HepG2 (cell line): ENCODE measurements around the gene DDAH2. TPM values are rescaled to one million over a fixed set of nuclear protein-coding genes. Genes with fewer than 3 reads are reported as not detected.
A peak's percentile ranks its signal among the peaks of the same experiment; 100 is the strongest.

ENCODE experiments used
- ADNP ChIP-seq: sonication (generic); formaldehyde crosslinking; IDR thresholded peaks from 2 replicates; pipeline ENCODE4 v1.4.0; 2020; ENCODE audit warnings: missing genetic modification reagents
- CBFB ChIP-seq: sonication (generic); formaldehyde crosslinking; IDR thresholded peaks from 2 replicates; pipeline ENCODE4 v1.4.0; 2020; ENCODE audit warnings: missing genetic modification reagents
- DMAP1 ChIP-seq: IDR thresholded peaks from 2 replicates; pipeline ENCODE4 v1.6.1; 2016
- DNMT3B ChIP-seq: conservative IDR thresholded peaks from 2 replicates; pipeline ENCODE4 v1.6.1; 2016; ENCODE audit warnings: missing biosample characterization, control low read depth
- FOXO1 ChIP-seq: sonication (generic); formaldehyde crosslinking; IDR thresholded peaks from 2 replicates; pipeline ENCODE4 v1.4.0; 2020; ENCODE audit warnings: missing genetic modification reagents
- IKZF5 ChIP-seq: IDR thresholded peaks from 2 replicates; pipeline ENCODE4 v1.6.1; 2018; ENCODE audit warnings: missing genetic modification reagents, mild to moderate bottlenecking, missing compliant biosample characterization
- NR2F6 ChIP-seq, 2 experiments: IDR thresholded peaks; 2 replicates each; pipeline ENCODE4 v1.6.1; 2016; ENCODE audit warnings: antibody characterized with exemption in 1 of 2, mild to moderate bottlenecking in 1 of 2
- PHF5A ChIP-seq: IDR thresholded peaks from one replicate; pipeline ENCODE4 v1.6.1; 2018; ENCODE audit warnings: low read depth, missing genetic modification reagents; ENCODE audit not compliant: unreplicated experiment
- RBAK ChIP-seq: sonication (generic); formaldehyde crosslinking; IDR thresholded peaks from 2 replicates; pipeline ENCODE4 v1.5.1; 2020; ENCODE audit warnings: mild to moderate bottlenecking, missing genetic modification reagents
- SRSF4 ChIP-seq: fragments of 200-400 bp; formaldehyde crosslinking; IDR thresholded peaks from one replicate; pipeline ENCODE4 v1.6.1; 2018; ENCODE audit warnings: mild to moderate bottlenecking, low read depth, low read length, moderate library complexity; ENCODE audit not compliant: poor library complexity, severe bottlenecking
- ZNF337 ChIP-seq: sonication (generic); formaldehyde crosslinking; IDR thresholded peaks from 2 replicates; pipeline ENCODE4 v1.5.1; 2020; ENCODE audit warnings: missing genetic modification reagents, low read depth, mild to moderate bottlenecking, borderline replicate concordance
- ZNF678 ChIP-seq: sonication (generic); formaldehyde crosslinking; IDR thresholded peaks from 2 replicates; pipeline ENCODE4 v1.4.0; 2020; ENCODE audit warnings: mild to moderate bottlenecking, missing genetic modification reagents
- ZNF790 ChIP-seq: sonication (generic); formaldehyde crosslinking; IDR thresholded peaks from 2 replicates; pipeline ENCODE4 v1.8.0; 2022; ENCODE audit warnings: missing genetic modification reagents, mild to moderate bottlenecking, borderline replicate concordance
- polyA plus RNA-seq, 8 experiments: library from polyadenylated mRNA; depleted of rRNA in 3 of 8; stranded (reverse) in 7 of 8; unstranded in 1 of 8; fragments of >200 nt; fragmentation: Illumina TruSeq in 4 of 8; extraction: Trizol in 4 of 8; gene quantifications; 2 replicates each; pipeline versions ENCODE4 v1.2.1 to v1.2.3, GENCODE V29; 2011 to 2016; ENCODE audit warnings: low read depth in 4 of 8, missing spikeins in 1 of 8, mixed read lengths in 1 of 8; ENCODE audit not compliant: insufficient read depth in 1 of 8
- total RNA-seq, 5 experiments: library from RNA; depleted of rRNA; stranded (reverse); fragments of >200 nt; fragmentation: Illumina TruSeq; extraction: Trizol; gene quantifications; 2 replicates each; pipeline ENCODE4 v1.2.3, GENCODE V29; 2016; ENCODE audit warnings: low read depth in 1 of 5
- TF ChIP-seq, protein P1 (sequence below): sonication (generic); formaldehyde crosslinking; IDR thresholded peaks from 2 replicates; pipeline ENCODE4 v1.4.0; 2020; ENCODE audit warnings: mild to moderate bottlenecking, missing genetic modification reagents
- TF ChIP-seq, protein P2 (sequence below): sonication (generic); formaldehyde crosslinking; IDR thresholded peaks from 2 replicates; pipeline ENCODE4 v1.4.0; 2020; ENCODE audit warnings: low read depth, missing genetic modification reagents
- TF ChIP-seq, protein P3 (sequence below): sonication (generic); formaldehyde crosslinking; IDR thresholded peaks from 2 replicates; pipeline ENCODE4 v1.5.1; 2020; ENCODE audit warnings: missing genetic modification reagents, mild to moderate bottlenecking, borderline replicate concordance
- TF ChIP-seq, protein P4 (sequence below): sonication (generic); formaldehyde crosslinking; IDR thresholded peaks from 2 replicates; pipeline ENCODE4 v1.4.0; 2020; ENCODE audit warnings: missing genetic modification reagents, mild to moderate bottlenecking, borderline replicate concordance

Gene DDAH2
- total and polyA plus RNA-seq, 2 of the 13 experiments (the other 11 are each of a cell fraction or from before 2014, with no cell fraction given): 16.4 to 21.1 TPM

- TF ChIP-seq NR2F6 (IDR thresholded peaks at IDR 0.05): no peak
- TF ChIP-seq NR2F6 (CRISPR knock-in tag; IDR thresholded peaks at IDR 0.05): peak; percentile 46; the same call in 1 of the 2 replicates
- no peak for TF ChIP-seq ZNF337 (CRISPR knock-in tag)
- TF ChIP-seq DNMT3B (CRISPR knock-in tag): no peak
- TF ChIP-seq, protein P1, sequence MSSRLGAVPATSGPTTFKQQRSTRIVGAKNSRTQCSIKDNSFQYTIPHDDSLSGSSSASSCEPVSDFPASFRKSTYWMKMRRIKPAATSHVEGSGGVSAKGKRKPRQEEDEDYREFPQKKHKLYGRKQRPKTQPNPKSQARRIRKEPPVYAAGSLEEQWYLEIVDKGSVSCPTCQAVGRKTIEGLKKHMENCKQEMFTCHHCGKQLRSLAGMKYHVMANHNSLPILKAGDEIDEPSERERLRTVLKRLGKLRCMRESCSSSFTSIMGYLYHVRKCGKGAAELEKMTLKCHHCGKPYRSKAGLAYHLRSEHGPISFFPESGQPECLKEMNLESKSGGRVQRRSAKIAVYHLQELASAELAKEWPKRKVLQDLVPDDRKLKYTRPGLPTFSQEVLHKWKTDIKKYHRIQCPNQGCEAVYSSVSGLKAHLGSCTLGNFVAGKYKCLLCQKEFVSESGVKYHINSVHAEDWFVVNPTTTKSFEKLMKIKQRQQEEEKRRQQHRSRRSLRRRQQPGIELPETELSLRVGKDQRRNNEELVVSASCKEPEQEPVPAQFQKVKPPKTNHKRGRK (CRISPR knock-in tag): no peak
- no peak for TF ChIP-seq ADNP (CRISPR knock-in tag)
- TF ChIP-seq CBFB (CRISPR knock-in tag): peak; percentile 64; the same call in 1 of the 2 replicates
- TF ChIP-seq FOXO1 (CRISPR knock-in tag): no peak
- no peak for TF ChIP-seq ZNF790 (CRISPR knock-in tag)
- TF ChIP-seq IKZF5 (CRISPR knock-in tag): peak; percentile 45; the same call in 1 of the 2 replicates
- TF ChIP-seq, protein P2, sequence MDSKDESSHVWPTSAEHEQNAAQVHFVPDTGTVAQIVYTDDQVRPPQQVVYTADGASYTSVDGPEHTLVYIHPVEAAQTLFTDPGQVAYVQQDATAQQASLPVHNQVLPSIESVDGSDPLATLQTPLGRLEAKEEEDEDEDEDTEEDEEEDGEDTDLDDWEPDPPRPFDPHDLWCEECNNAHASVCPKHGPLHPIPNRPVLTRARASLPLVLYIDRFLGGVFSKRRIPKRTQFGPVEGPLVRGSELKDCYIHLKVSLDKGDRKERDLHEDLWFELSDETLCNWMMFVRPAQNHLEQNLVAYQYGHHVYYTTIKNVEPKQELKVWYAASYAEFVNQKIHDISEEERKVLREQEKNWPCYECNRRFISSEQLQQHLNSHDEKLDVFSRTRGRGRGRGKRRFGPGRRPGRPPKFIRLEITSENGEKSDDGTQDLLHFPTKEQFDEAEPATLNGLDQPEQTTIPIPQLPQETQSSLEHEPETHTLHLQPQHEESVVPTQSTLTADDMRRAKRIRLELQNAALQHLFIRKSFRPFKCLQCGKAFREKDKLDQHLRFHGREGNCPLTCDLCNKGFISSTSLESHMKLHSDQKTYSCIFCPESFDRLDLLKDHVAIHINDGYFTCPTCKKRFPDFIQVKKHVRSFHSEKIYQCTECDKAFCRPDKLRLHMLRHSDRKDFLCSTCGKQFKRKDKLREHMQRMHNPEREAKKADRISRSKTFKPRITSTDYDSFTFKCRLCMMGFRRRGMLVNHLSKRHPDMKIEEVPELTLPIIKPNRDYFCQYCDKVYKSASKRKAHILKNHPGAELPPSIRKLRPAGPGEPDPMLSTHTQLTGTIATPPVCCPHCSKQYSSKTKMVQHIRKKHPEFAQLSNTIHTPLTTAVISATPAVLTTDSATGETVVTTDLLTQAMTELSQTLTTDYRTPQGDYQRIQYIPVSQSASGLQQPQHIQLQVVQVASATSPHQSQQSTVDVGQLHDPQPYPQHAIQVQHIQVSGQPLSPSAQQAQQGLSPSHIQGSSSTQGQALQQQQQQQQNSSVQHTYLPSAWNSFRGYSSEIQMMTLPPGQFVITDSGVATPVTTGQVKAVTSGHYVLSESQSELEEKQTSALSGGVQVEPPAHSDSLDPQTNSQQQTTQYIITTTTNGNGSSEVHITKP (CRISPR knock-in tag): peak; percentile 50; the same call in 1 of the 2 replicates
- no peak for TF ChIP-seq PHF5A (CRISPR knock-in tag)
- no peak for TF ChIP-seq SRSF4
- TF ChIP-seq RBAK (CRISPR knock-in tag): no peak
- TF ChIP-seq DMAP1 (CRISPR knock-in tag): 0 out of 2 replicates have a peak, but pooled peaks have one; percentile 47
- TF ChIP-seq, protein P3, sequence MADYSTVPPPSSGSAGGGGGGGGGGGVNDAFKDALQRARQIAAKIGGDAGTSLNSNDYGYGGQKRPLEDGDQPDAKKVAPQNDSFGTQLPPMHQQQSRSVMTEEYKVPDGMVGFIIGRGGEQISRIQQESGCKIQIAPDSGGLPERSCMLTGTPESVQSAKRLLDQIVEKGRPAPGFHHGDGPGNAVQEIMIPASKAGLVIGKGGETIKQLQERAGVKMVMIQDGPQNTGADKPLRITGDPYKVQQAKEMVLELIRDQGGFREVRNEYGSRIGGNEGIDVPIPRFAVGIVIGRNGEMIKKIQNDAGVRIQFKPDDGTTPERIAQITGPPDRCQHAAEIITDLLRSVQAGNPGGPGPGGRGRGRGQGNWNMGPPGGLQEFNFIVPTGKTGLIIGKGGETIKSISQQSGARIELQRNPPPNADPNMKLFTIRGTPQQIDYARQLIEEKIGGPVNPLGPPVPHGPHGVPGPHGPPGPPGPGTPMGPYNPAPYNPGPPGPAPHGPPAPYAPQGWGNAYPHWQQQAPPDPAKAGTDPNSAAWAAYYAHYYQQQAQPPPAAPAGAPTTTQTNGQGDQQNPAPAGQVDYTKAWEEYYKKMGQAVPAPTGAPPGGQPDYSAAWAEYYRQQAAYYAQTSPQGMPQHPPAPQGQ (CRISPR knock-in tag): no peak
- no peak for TF ChIP-seq ZNF678 (CRISPR knock-in tag)
- TF ChIP-seq, protein P4, sequence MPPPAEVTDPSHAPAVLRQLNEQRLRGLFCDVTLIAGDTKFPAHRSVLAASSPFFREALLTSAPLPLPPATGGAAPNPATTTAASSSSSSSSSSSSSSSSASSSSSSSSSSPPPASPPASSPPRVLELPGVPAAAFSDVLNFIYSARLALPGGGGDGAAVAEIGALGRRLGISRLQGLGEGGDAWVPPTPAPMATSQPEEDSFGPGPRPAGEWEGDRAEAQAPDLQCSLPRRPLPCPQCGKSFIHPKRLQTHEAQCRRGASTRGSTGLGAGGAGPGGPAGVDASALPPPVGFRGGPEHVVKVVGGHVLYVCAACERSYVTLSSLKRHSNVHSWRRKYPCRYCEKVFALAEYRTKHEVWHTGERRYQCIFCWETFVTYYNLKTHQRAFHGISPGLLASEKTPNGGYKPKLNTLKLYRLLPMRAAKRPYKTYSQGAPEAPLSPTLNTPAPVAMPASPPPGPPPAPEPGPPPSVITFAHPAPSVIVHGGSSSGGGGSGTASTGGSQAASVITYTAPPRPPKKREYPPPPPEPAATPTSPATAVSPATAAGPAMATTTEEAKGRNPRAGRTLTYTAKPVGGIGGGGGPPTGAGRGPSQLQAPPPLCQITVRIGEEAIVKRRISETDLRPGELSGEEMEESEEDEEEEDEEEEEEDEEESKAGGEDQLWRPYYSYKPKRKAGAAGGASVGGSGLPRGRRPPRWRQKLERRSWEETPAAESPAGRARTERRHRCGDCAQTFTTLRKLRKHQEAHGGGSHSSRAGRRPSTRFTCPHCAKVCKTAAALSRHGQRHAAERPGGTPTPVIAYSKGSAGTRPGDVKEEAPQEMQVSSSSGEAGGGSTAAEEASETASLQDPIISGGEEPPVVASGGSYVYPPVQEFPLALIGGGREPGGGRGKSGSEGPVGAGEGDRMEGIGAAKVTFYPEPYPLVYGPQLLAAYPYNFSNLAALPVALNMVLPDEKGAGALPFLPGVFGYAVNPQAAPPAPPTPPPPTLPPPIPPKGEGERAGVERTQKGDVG: no peak
These were observed 11.4 kb downstream of the DDAH2 start (continued) for GRCh38 chr6:31717499-31718222.
